SK-N-SH treated with all-trans-retinoic acid at 6 μM for 48 hours (cell line): Measurements from ENCODE around the gene PDE1C.

ENCODE experiments used
- ATAC-seq: fragments of 200-7000 bp; cut with Tn5 transposase; 3 replicates; pipeline ENCODE4 v1.9.1; 2020; ENCODE audit warnings: mild to moderate bottlenecking, moderate library complexity
- ARNTL ChIP-seq: fragments of 450-650 bp; formaldehyde crosslinking; IDR thresholded peaks from 2 replicates; pipeline ENCODE4 v1.5.0; 2020; ENCODE audit warnings: low read depth, mild to moderate bottlenecking, moderate library complexity, borderline replicate concordance
- BACH2 ChIP-seq: fragments of 250-450 bp; sonication (Bioruptor Pico); IDR thresholded peaks from 2 replicates; pipeline ENCODE4 v1.9.0; 2021; ENCODE audit warnings: mild to moderate bottlenecking, borderline replicate concordance
- CSDC2 ChIP-seq: fragments of 250-450 bp; sonication (Bioruptor Pico); IDR thresholded peaks from 2 replicates; pipeline ENCODE4 v1.5.0; 2020; ENCODE audit warnings: mild to moderate bottlenecking, moderate library complexity
- ESRRG ChIP-seq: fragments of 250-450 bp; sonication (Bioruptor Pico); IDR thresholded peaks from 2 replicates; pipeline ENCODE4 v1.6.1; 2021; ENCODE audit warnings: mild to moderate bottlenecking
- GLIS3 ChIP-seq: fragments of 250-450 bp; sonication (Bioruptor Pico); IDR thresholded peaks from 2 replicates; pipeline ENCODE4 v1.5.0; 2020; ENCODE audit warnings: mild to moderate bottlenecking, moderate library complexity
- ISL1 ChIP-seq: fragments of 250-450 bp; sonication (Bioruptor Pico); IDR thresholded peaks from 2 replicates; pipeline ENCODE4 v2.1.2; 2022; ENCODE audit warnings: mild to moderate bottlenecking, moderate library complexity
- OSR1 ChIP-seq: fragments of 250-450 bp; sonication (Bioruptor Pico); IDR thresholded peaks from 2 replicates; pipeline ENCODE4 v1.8.0; 2022; ENCODE audit warnings: moderate library complexity, mild to moderate bottlenecking, inconsistent platforms
- PATZ1 ChIP-seq: fragments of 250-450 bp; sonication (Bioruptor Pico); IDR thresholded peaks from 2 replicates; pipeline ENCODE4 v1.8.0; 2020; ENCODE audit warnings: mild to moderate bottlenecking, moderate library complexity, borderline replicate concordance
- PPARA ChIP-seq: fragments of 250-450 bp; sonication (Bioruptor Pico); IDR thresholded peaks from 2 replicates; pipeline ENCODE4 v1.5.0; 2020; ENCODE audit warnings: mild to moderate bottlenecking, borderline replicate concordance
- RARB ChIP-seq: fragments of 250-450 bp; sonication (Bioruptor Pico); IDR thresholded peaks from 2 replicates; pipeline ENCODE4 v1.8.0; 2021; ENCODE audit warnings: mild to moderate bottlenecking, moderate library complexity
- SNAI2 ChIP-seq: fragments of 250-450 bp; sonication (Bioruptor Pico); IDR thresholded peaks from 2 replicates; pipeline ENCODE4 v1.5.0; 2020; ENCODE audit warnings: mild to moderate bottlenecking, moderate library complexity
- TOX ChIP-seq: fragments of 250-450 bp; sonication (Bioruptor Pico); IDR thresholded peaks from 2 replicates; pipeline ENCODE4 v1.8.0; 2021; ENCODE audit warnings: mild to moderate bottlenecking, moderate library complexity, borderline replicate concordance
- ZC3H10 ChIP-seq: fragments of 250-450 bp; sonication (Bioruptor Pico); IDR thresholded peaks from 2 replicates; pipeline ENCODE4 v1.5.1; 2021; ENCODE audit warnings: mild to moderate bottlenecking, moderate library complexity
- ZFP3 ChIP-seq: fragments of 250-450 bp; sonication (Bioruptor Pico); IDR thresholded peaks from 2 replicates; pipeline ENCODE4 v1.5.0; 2020; ENCODE audit warnings: mild to moderate bottlenecking, moderate library complexity
- ZFP30 ChIP-seq: fragments of 450-650 bp; formaldehyde crosslinking; IDR thresholded peaks from 2 replicates; pipeline ENCODE4 v1.5.0; 2022; ENCODE audit warnings: mild to moderate bottlenecking, moderate library complexity
- ZNF565 ChIP-seq: fragments of 450-650 bp; formaldehyde crosslinking; conservative IDR thresholded peaks from 2 replicates; pipeline ENCODE4 v1.5.0; 2020; ENCODE audit warnings: low read depth, mild to moderate bottlenecking, moderate library complexity
- ZNF70 ChIP-seq: fragments of 450-650 bp; formaldehyde crosslinking; IDR thresholded peaks from 2 replicates; pipeline ENCODE4 v1.5.0; 2020; ENCODE audit warnings: mild to moderate bottlenecking, moderate library complexity
- TF ChIP-seq, protein P1 (sequence below): fragments of 250-450 bp; sonication (Bioruptor Pico); IDR thresholded peaks from 2 replicates; pipeline ENCODE4 v1.5.1; 2020; ENCODE audit warnings: low read depth, mild to moderate bottlenecking, moderate library complexity
- TF ChIP-seq, protein P2 (sequence below): fragments of 250-450 bp; sonication (Bioruptor Pico); IDR thresholded peaks from 2 replicates; pipeline ENCODE4 v1.5.0; 2020; ENCODE audit warnings: mild to moderate bottlenecking, moderate library complexity
- TF ChIP-seq, protein P3 (sequence below): fragments of 250-450 bp; sonication (Bioruptor Pico); IDR thresholded peaks from 2 replicates; pipeline ENCODE4 v1.5.1; 2021; ENCODE audit warnings: mild to moderate bottlenecking, moderate library complexity

PDE1C gene

DNA sequence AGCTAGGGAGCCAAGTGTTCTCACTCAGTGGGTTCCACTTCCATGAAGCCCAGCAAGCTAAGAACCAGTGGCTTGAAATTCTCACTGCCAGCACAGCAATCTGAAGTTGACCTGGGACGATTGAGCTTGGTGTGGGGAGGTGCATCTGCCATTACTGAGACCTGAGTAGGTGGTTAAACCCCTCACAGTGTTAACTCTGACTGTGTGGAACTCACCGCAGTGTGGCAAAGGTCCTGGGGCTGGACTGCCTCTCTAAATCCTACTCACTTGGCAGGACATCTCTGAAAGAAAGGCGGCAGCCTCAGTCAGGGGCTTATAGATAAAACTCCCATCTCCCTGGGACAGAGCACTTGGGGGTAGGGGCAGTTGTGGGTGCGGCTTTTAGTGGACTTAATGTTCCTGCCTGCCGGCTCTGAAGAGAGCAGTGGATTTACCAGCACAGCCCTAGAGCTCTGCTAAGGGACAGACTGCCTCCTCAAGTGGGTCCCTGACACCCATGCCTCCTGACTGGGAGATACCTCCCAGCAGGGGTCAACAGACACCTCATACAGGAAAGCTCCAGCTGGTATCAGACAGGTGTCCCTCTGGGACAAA is 143.1 kb downstream of the PDE1C start (continued):
- no peak for TF ChIP-seq PATZ1 (CRISPR knock-in tag)
- TF ChIP-seq TOX (CRISPR knock-in tag), result no peak
- TF ChIP-seq ESRRG (CRISPR knock-in tag), result no peak
- TF ChIP-seq ZFP3 (CRISPR knock-in tag), result no peak

DNA sequence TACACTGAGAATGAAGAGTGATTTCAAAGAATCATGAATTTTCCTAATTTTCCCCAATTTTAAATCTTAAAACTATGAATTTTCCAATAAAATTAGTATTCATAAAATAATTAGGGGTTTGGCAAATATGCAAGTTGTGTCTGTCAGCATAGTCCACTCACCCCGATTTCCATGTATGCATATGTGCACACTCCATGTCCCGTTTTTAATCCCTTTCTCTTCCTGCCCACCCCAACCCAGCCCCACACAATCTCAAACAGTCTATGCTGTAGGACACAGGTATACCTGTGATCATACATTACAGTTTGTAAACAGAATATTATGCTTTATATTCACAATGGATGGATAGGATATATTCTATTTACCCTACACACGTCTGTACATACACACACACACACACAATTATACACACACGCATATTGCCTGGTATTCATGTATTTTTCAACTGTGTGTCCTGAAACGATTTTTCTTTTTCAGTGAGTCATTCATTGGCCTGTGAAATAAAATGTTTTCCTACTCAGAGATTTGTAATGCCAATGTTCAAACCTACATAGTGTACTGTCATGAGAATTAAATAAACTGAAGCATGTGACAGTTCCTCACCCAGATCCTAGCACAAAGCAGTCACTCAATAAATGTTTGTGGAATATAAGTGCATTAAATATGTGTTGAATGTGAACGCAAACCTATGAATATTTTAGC is 144.3 kb downstream of the PDE1C start:
- no peak for ATAC-seq
- TF ChIP-seq TOX (CRISPR knock-in tag), result no peak
- TF ChIP-seq OSR1 (CRISPR knock-in tag), result no peak
- no peak for TF ChIP-seq ZC3H10 (CRISPR knock-in tag)
- TF ChIP-seq GLIS3, result no peak
- TF ChIP-seq PPARA (CRISPR knock-in tag), result no peak
- TF ChIP-seq PATZ1 (CRISPR knock-in tag), result no peak

DNA sequence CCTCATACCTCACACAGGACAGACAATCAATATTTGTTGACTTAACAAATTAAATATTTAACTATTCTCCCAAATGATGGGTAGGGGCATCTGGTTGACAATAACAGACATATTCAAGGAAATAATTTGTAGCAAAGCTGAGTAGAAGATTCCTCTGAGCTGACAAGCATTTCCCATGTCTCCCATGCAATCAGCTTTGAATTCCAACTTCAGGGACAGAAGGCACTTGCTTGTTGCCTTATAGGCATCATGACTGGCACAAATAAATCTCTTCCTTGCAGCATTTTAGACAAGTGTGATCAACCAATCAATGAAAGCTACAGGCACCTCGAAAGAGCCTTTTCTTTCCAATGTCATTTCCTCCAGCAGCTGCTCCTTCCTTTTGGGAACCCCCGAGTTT is 146.0 kb downstream of the PDE1C start:
- TF ChIP-seq, protein P1, sequence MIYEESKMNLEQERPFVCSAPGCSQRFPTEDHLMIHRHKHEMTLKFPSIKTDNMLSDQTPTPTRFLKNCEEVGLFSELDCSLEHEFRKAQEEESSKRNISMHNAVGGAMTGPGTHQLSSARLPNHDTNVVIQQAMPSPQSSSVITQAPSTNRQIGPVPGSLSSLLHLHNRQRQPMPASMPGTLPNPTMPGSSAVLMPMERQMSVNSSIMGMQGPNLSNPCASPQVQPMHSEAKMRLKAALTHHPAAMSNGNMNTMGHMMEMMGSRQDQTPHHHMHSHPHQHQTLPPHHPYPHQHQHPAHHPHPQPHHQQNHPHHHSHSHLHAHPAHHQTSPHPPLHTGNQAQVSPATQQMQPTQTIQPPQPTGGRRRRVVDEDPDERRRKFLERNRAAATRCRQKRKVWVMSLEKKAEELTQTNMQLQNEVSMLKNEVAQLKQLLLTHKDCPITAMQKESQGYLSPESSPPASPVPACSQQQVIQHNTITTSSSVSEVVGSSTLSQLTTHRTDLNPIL, result no peak
- TF ChIP-seq ARNTL, result no peak
- TF ChIP-seq ZC3H10 (CRISPR knock-in tag), result no peak
- TF ChIP-seq TOX (CRISPR knock-in tag), result no peak
- TF ChIP-seq CSDC2, result no peak
- TF ChIP-seq, protein P2, sequence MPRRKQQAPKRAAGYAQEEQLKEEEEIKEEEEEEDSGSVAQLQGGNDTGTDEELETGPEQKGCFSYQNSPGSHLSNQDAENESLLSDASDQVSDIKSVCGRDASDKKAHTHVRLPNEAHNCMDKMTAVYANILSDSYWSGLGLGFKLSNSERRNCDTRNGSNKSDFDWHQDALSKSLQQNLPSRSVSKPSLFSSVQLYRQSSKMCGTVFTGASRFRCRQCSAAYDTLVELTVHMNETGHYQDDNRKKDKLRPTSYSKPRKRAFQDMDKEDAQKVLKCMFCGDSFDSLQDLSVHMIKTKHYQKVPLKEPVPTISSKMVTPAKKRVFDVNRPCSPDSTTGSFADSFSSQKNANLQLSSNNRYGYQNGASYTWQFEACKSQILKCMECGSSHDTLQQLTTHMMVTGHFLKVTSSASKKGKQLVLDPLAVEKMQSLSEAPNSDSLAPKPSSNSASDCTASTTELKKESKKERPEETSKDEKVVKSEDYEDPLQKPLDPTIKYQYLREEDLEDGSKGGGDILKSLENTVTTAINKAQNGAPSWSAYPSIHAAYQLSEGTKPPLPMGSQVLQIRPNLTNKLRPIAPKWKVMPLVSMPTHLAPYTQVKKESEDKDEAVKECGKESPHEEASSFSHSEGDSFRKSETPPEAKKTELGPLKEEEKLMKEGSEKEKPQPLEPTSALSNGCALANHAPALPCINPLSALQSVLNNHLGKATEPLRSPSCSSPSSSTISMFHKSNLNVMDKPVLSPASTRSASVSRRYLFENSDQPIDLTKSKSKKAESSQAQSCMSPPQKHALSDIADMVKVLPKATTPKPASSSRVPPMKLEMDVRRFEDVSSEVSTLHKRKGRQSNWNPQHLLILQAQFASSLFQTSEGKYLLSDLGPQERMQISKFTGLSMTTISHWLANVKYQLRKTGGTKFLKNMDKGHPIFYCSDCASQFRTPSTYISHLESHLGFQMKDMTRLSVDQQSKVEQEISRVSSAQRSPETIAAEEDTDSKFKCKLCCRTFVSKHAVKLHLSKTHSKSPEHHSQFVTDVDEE, result no peak
- no peak for TF ChIP-seq ZFP30 (CRISPR knock-in tag)
- TF ChIP-seq ISL1 (CRISPR knock-in tag), result no peak
- no peak for TF ChIP-seq PATZ1 (CRISPR knock-in tag)
- TF ChIP-seq BACH2 (CRISPR knock-in tag), result no peak
- TF ChIP-seq OSR1 (CRISPR knock-in tag), result no peak
- TF ChIP-seq, protein P3, sequence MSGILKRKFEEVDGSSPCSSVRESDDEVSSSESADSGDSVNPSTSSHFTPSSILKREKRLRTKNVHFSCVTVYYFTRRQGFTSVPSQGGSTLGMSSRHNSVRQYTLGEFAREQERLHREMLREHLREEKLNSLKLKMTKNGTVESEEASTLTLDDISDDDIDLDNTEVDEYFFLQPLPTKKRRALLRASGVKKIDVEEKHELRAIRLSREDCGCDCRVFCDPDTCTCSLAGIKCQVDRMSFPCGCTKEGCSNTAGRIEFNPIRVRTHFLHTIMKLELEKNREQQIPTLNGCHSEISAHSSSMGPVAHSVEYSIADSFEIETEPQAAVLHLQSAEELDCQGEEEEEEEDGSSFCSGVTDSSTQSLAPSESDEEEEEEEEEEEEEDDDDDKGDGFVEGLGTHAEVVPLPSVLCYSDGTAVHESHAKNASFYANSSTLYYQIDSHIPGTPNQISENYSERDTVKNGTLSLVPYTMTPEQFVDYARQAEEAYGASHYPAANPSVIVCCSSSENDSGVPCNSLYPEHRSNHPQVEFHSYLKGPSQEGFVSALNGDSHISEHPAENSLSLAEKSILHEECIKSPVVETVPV, result no peak
- TF ChIP-seq SNAI2 (CRISPR knock-in tag), result no peak
- TF ChIP-seq ZNF70, result no peak
- no peak for TF ChIP-seq GLIS3
- no peak for TF ChIP-seq ZNF565 (CRISPR knock-in tag)
- no peak for TF ChIP-seq RARB
- ATAC-seq, result no peak
